Ascending aorta (tissue), 2 donors: ENCODE data around the gene SMAD4. TPM values are rescaled to one million over a fixed set of nuclear protein-coding genes. Genes with fewer than 3 reads are reported as not detected.

Source experiments
- DNase-seq, 2 donors: peaks; one replicate each; pipeline ENCODE4 v3.0.0-alpha.2; 2019; ENCODE audit warnings: low spot score in 2 of 2
- H3K27ac ChIP-seq, 2 donors: fragments of 200-600 bp; sonication (generic); one replicate each; pipeline ENCODE4 v1.5.1; 2016 to 2017; ENCODE audit warnings: mild to moderate bottlenecking in 1 of 2
- H3K27me3 ChIP-seq: fragments of 200-600 bp; sonication (generic); one replicate; pipeline ENCODE4 v1.5.1; 2017
- H3K36me3 ChIP-seq, 2 donors: fragments of 200-600 bp; sonication (generic); one replicate each; pipeline ENCODE4 v1.5.1; 2016
- H3K4me1 ChIP-seq, 2 donors: fragments of 200-600 bp; sonication (generic); one replicate each; pipeline ENCODE4 v1.5.1; 2016 to 2017; ENCODE audit warnings: mild to moderate bottlenecking in 1 of 2
- H3K4me3 ChIP-seq, 2 donors: fragments of 200-600 bp; sonication (generic); one replicate each; pipeline ENCODE4 v1.5.1; 2016 to 2017; ENCODE audit warnings: mild to moderate bottlenecking in 1 of 2
- H3K9me3 ChIP-seq, 2 donors: fragments of 200-600 bp; sonication (generic); one replicate each; pipeline ENCODE4 v1.5.1; 2016
- CTCF ChIP-seq, 3 experiments: fragments of 200-600 bp in 2 of 3; fragments of 450-650 bp in 1 of 3; sonication (generic) in 2 of 3; IDR thresholded peaks; one replicate each; pipeline ENCODE4 v1.5.1; 2016 to 2019; ENCODE audit warnings: antibody characterized with exemption in 3 of 3, mild to moderate bottlenecking in 1 of 3, moderate library complexity in 1 of 3
- intact Hi-C: fragments of 100-400 bp; cut with DNase I; formaldehyde crosslinking; loops from one replicate; pipeline ENCODE4 v1.15.1; 2023
- total RNA-seq: library from RNA; depleted of rRNA; stranded (reverse); fragments of >200 nt; gene quantifications from one replicate; pipeline ENCODE4 v1.1.0, GENCODE V29; 2016

Gene SMAD4
- total RNA-seq, 1 donor from 2014 or later: 196 TPM

- no peak overlapping the region for H3K4me3 ChIP-seq
- intact Hi-C loops: no loop called here
- DNase-seq: no peak
- no peak for TF ChIP-seq CTCF (IDR thresholded peaks at IDR 0.05)
- H3K27ac ChIP-seq: no peak overlapping the region
- H3K9me3 ChIP-seq: no peaks in the 10 kb centered on the region
- H3K4me1 ChIP-seq: no peaks in the 10 kb centered on the region
- H3K36me3 ChIP-seq: no peaks in the 10 kb centered on the region
- H3K27me3 ChIP-seq: no peaks in the 10 kb centered on the region
These were observed 22.8 kb upstream of the SMAD4 start for GRCh38 chr18:51006948-51007789.

GRCh38 chr18:51007790-51008139 lies 22.2 kb upstream of the SMAD4 start:
- no peak for DNase-seq
- Histone ChIP-seq H3K36me3 (no peaks in the 10 kb centered on the region), H3K4me3 (no peak overlapping the region), H3K27ac (no peak overlapping the region), H3K4me1 (no peaks in the 10 kb centered on the region), H3K9me3 (no peaks in the 10 kb centered on the region), H3K27me3 (no peaks in the 10 kb centered on the region)
- intact Hi-C loops: no loop called here
- no peak for TF ChIP-seq CTCF (IDR thresholded peaks at IDR 0.05)

GRCh38 chr18:51009072-51009471 lies 20.9 kb upstream of the SMAD4 start:
- Histone ChIP-seq H3K27me3 (no peaks in the 10 kb centered on the region), H3K4me1 (no peaks in the 10 kb centered on the region), H3K36me3 (no peaks in the 10 kb centered on the region), H3K27ac (no peak overlapping the region), H3K4me3 (no peak overlapping the region), H3K9me3 (no peaks in the 10 kb centered on the region)
- TF ChIP-seq CTCF (IDR thresholded peaks at IDR 0.05): no peak
- DNase-seq: no peak
- intact Hi-C loops: no loop called here

- no peak for DNase-seq
- no peaks in the 10 kb centered on the region for H3K9me3 ChIP-seq
- TF ChIP-seq CTCF (IDR thresholded peaks at IDR 0.05): no peak
- no peak overlapping the region for H3K4me3 ChIP-seq
- no peaks in the 10 kb centered on the region for H3K36me3 ChIP-seq
- H3K27me3 ChIP-seq: no peaks in the 10 kb centered on the region
- H3K27ac ChIP-seq: no peak overlapping the region
- intact Hi-C loops: no loop called here
- H3K4me1 ChIP-seq: no peaks in the 10 kb centered on the region
These were observed 19.8 kb upstream of the SMAD4 start for GRCh38 chr18:51010218-51010617.

DNA sequence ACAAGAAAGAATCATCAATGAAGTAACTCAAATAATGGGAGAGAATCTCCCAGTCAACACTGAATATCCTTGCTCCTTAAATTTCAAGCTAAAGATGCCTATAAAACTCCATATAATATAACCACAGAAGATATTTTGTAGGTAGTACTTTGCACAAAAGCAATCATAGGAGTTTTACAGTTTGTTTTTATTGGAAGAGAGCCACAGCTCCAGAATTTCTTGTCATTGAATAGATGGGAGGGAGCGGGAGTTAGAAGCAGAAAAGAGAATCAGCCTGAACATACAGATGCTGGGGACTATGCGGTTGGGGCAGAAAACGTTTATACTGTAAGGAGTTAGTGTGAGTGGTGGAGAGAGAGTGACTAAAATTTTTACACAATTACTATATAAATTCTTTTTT lies 18.3 kb upstream of the SMAD4 start:
- no peak overlapping the region for H3K27ac ChIP-seq
- no peaks in the 10 kb centered on the region for H3K9me3 ChIP-seq
- H3K4me3 ChIP-seq: no peak overlapping the region
- no peak for TF ChIP-seq CTCF (IDR thresholded peaks at IDR 0.05)
- no peaks in the 10 kb centered on the region for H3K36me3 ChIP-seq
- H3K27me3 ChIP-seq: no peaks in the 10 kb centered on the region
- no peak for DNase-seq
- H3K4me1 ChIP-seq: no peaks in the 10 kb centered on the region
- intact Hi-C loops: no loop called here
